HG02943 (cell line): ENCODE results near the gene POLN.
"Not testable (repeated sequence)": the region's sequence is repeated elsewhere in the genome, so short reads cannot be mapped to it uniquely, and the experiment has no call there.

Experiments used
- ATAC-seq: cut with Tn5 transposase; IDR thresholded peaks from one replicate; pipeline ENCODE4 v1.9.1; 2021; ENCODE audit warnings: mild to moderate bottlenecking, low read depth, moderate library complexity; ENCODE audit not compliant: unreplicated experiment

POLN gene

GRCh38 chr4:2275546-2276251 lies 33.8 kb upstream of the POLN start:
- no peak for ATAC-seq

GRCh38 chr4:2275044-2275397 lies 33.1 kb upstream of the POLN start:
- not testable (repeated sequence) for ATAC-seq

- no peak for ATAC-seq
Observed at GRCh38 chr4:2274320-2275043, 32.6 kb upstream of the POLN start.

- no peak for ATAC-seq
Observed at GRCh38 chr4:2273657-2274319, 31.9 kb upstream of the POLN start.

- no peak for ATAC-seq
Observed at GRCh38 chr4:2273221-2273620, 31.3 kb upstream of the POLN start.

GRCh38 chr4:2272828-2273120 lies 30.9 kb upstream of the POLN start:
- ATAC-seq, result no peak

- ATAC-seq, result no peak
Observed at GRCh38 chr4:2272026-2272827, 30.3 kb upstream of the POLN start.

GRCh38 chr4:2271279-2272025 lies 29.5 kb upstream of the POLN start:
- ATAC-seq, result no peak

GRCh38 chr4:2270341-2271165 lies 28.6 kb upstream of the POLN start:
- ATAC-seq, result no peak

- no peak for ATAC-seq
Observed at GRCh38 chr4:2269618-2270163, 27.8 kb upstream of the POLN start.

- ATAC-seq, result no peak
Observed at GRCh38 chr4:2269206-2269531, 27.2 kb upstream of the POLN start.

GRCh38 chr4:2268357-2269205 lies 26.7 kb upstream of the POLN start:
- no peak for ATAC-seq

GRCh38 chr4:2267841-2268240 lies 25.9 kb upstream of the POLN start:
- ATAC-seq, result no peak

- ATAC-seq, result no peak
Observed at GRCh38 chr4:2267320-2267811, 25.4 kb upstream of the POLN start.

- no peak for ATAC-seq
Observed at GRCh38 chr4:2266821-2267220, 24.9 kb upstream of the POLN start.

GRCh38 chr4:2266181-2266580 lies 24.3 kb upstream of the POLN start:
- no peak for ATAC-seq

GRCh38 chr4:2265113-2266110 lies 23.5 kb upstream of the POLN start:
- no peak for ATAC-seq
